HepG2 (cell line): ENCODE measurements around the gene DNAJB11. TPM values are rescaled to one million over a fixed set of nuclear protein-coding genes. Genes with fewer than 3 reads are reported as not detected.

Experiments
- BHLHE40 ChIP-seq: IDR thresholded peaks from 2 replicates; pipeline ENCODE4 v1.6.1; 2011; ENCODE audit warnings: low read length, improper control_type of control experiment
- BRF2 ChIP-seq: sonication (generic); formaldehyde crosslinking; IDR thresholded peaks from 2 replicates; pipeline ENCODE4 v1.8.1; 2022; ENCODE audit warnings: mild to moderate bottlenecking, missing genetic modification reagents
- CSRNP2 ChIP-seq: sonication (generic); formaldehyde crosslinking; conservative IDR thresholded peaks from 2 replicates; pipeline ENCODE4 v1.8.0; 2022; ENCODE audit warnings: low read depth, missing genetic modification reagents
- FOXJ3 ChIP-seq: sonication (generic); formaldehyde crosslinking; IDR thresholded peaks from 2 replicates; pipeline ENCODE4 v1.4.0; 2020; ENCODE audit warnings: missing genetic modification reagents, mild to moderate bottlenecking, borderline replicate concordance
- HDAC2 ChIP-seq: sonication (generic); formaldehyde crosslinking; IDR thresholded peaks from 2 replicates; pipeline ENCODE4 v1.4.0; 2020; ENCODE audit warnings: missing genetic modification reagents
- NR1H2 ChIP-seq: sonication (generic); formaldehyde crosslinking; IDR thresholded peaks from 2 replicates; pipeline ENCODE4 v1.8.1; 2022; ENCODE audit warnings: low read depth, missing genetic modification reagents, borderline replicate concordance
- PCBP1 ChIP-seq: fragments of 200-400 bp; formaldehyde crosslinking; IDR thresholded peaks from 2 replicates; pipeline ENCODE4 v1.6.1; 2017; ENCODE audit warnings: mild to moderate bottlenecking, low read depth, low read length, borderline replicate concordance
- PLSCR1 ChIP-seq: sonication (generic); formaldehyde crosslinking; IDR thresholded peaks from 2 replicates; pipeline ENCODE4 v1.5.0; 2020; ENCODE audit warnings: missing genetic modification reagents, mild to moderate bottlenecking, borderline replicate concordance
- RARG ChIP-seq: sonication (generic); formaldehyde crosslinking; IDR thresholded peaks from 2 replicates; pipeline ENCODE4 v1.4.0; 2020; ENCODE audit warnings: low read depth, mild to moderate bottlenecking, missing genetic modification reagents
- TOPORS ChIP-seq: sonication (generic); formaldehyde crosslinking; IDR thresholded peaks from 2 replicates; pipeline ENCODE4 v1.8.0; 2023; ENCODE audit warnings: mild to moderate bottlenecking, missing genetic modification reagents
- ZFP36 ChIP-seq: fragments of 150-350 bp; IDR thresholded peaks from 2 replicates; pipeline ENCODE4 v1.6.1; 2018; ENCODE audit warnings: borderline replicate concordance, low read length, low read depth; ENCODE audit not compliant: partially characterized antibody
- ZKSCAN1 ChIP-seq: fragments of 150-350 bp; IDR thresholded peaks from 2 replicates; pipeline ENCODE4 v1.6.1; 2014; ENCODE audit warnings: low read length
- ZNF577 ChIP-seq: sonication (generic); formaldehyde crosslinking; IDR thresholded peaks from 2 replicates; pipeline ENCODE4 v1.4.0; 2020; ENCODE audit warnings: mild to moderate bottlenecking, low read depth, missing genetic modification reagents, borderline replicate concordance
- ZNF597 ChIP-seq: sonication (generic); formaldehyde crosslinking; IDR thresholded peaks from 2 replicates; pipeline ENCODE4 v1.5.0; 2020; ENCODE audit warnings: missing genetic modification reagents
- polyA plus RNA-seq, 8 experiments: library from polyadenylated mRNA; depleted of rRNA in 3 of 8; stranded (reverse) in 7 of 8; unstranded in 1 of 8; fragments of >200 nt; fragmentation: Illumina TruSeq in 4 of 8; extraction: Trizol in 4 of 8; gene quantifications; 2 replicates each; pipeline versions ENCODE4 v1.2.1 to v1.2.3, GENCODE V29; 2011 to 2016; ENCODE audit warnings: low read depth in 4 of 8, missing spikeins in 1 of 8, mixed read lengths in 1 of 8; ENCODE audit not compliant: insufficient read depth in 1 of 8
- total RNA-seq, 5 experiments: library from RNA; depleted of rRNA; stranded (reverse); fragments of >200 nt; fragmentation: Illumina TruSeq; extraction: Trizol; gene quantifications; 2 replicates each; pipeline ENCODE4 v1.2.3, GENCODE V29; 2016; ENCODE audit warnings: low read depth in 1 of 5
- TF ChIP-seq, protein P1 (sequence below): IDR thresholded peaks from 2 replicates; pipeline ENCODE4 v1.6.1; 2018; ENCODE audit warnings: missing genetic modification reagents
- TF ChIP-seq, protein P2 (sequence below): sonication (generic); formaldehyde crosslinking; IDR thresholded peaks from 2 replicates; pipeline ENCODE4 v1.4.0; 2020; ENCODE audit warnings: missing genetic modification reagents
- TF ChIP-seq, protein P3 (sequence below): sonication (generic); formaldehyde crosslinking; IDR thresholded peaks from 2 replicates; pipeline ENCODE4 v1.4.0; 2020; ENCODE audit warnings: mild to moderate bottlenecking, missing genetic modification reagents

Gene DNAJB11
- total and polyA plus RNA-seq, 2 of the 13 experiments (the other 11 are each of a cell fraction or from before 2014, with no cell fraction given), result 41.0 to 132 TPM

DNA sequence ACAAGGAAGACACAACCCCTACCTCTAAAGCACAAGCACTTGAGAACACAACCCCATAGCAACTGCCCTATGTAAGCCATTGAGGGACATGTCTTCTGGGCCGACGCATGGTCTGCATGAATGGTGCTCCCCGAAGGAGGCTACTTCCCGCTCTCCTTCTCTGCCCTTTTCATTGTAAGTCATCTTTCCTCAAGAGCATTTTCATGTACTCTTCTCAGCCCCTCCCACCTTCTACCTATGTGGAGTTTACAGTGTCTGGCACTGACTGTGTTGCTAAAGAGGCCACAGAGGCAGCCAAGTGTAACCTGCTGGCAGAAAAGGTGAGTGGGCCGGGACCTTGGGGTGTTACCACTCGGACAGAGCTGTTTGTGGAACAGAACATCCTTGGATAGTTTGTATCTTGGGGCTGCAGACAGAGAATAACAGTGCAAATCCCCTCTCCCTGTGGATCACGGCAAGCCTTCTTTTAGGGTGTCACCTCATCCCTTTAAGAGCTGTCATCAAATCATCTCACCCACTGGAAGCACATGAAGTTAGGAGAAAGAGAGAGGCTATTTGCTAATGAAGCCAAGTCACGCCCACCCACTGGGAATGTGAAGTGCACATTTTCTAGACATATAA, 47.9 kb downstream of the DNAJB11 start (continued):
- TF ChIP-seq, protein P1, sequence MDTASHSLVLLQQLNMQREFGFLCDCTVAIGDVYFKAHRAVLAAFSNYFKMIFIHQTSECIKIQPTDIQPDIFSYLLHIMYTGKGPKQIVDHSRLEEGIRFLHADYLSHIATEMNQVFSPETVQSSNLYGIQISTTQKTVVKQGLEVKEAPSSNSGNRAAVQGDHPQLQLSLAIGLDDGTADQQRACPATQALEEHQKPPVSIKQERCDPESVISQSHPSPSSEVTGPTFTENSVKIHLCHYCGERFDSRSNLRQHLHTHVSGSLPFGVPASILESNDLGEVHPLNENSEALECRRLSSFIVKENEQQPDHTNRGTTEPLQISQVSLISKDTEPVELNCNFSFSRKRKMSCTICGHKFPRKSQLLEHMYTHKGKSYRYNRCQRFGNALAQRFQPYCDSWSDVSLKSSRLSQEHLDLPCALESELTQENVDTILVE, result no peak
- no peak for TF ChIP-seq FOXJ3 (CRISPR knock-in tag)
- peak; percentile 71; the same call in 1 of the 2 replicates for TF ChIP-seq BRF2 (CRISPR knock-in tag)
- TF ChIP-seq ZFP36, result no peak
- TF ChIP-seq CSRNP2 (CRISPR knock-in tag), result no peak; the same call in 1 of the 2 replicates
- TF ChIP-seq, protein P2, sequence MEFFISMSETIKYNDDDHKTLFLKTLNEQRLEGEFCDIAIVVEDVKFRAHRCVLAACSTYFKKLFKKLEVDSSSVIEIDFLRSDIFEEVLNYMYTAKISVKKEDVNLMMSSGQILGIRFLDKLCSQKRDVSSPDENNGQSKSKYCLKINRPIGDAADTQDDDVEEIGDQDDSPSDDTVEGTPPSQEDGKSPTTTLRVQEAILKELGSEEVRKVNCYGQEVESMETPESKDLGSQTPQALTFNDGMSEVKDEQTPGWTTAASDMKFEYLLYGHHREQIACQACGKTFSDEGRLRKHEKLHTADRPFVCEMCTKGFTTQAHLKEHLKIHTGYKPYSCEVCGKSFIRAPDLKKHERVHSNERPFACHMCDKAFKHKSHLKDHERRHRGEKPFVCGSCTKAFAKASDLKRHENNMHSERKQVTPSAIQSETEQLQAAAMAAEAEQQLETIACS (CRISPR knock-in tag), result no peak
- TF ChIP-seq RARG, result no peak
- no peak for TF ChIP-seq BHLHE40
- TF ChIP-seq ZNF597 (CRISPR knock-in tag), result no peak
- no peak for TF ChIP-seq ZKSCAN1
- TF ChIP-seq, protein P3, sequence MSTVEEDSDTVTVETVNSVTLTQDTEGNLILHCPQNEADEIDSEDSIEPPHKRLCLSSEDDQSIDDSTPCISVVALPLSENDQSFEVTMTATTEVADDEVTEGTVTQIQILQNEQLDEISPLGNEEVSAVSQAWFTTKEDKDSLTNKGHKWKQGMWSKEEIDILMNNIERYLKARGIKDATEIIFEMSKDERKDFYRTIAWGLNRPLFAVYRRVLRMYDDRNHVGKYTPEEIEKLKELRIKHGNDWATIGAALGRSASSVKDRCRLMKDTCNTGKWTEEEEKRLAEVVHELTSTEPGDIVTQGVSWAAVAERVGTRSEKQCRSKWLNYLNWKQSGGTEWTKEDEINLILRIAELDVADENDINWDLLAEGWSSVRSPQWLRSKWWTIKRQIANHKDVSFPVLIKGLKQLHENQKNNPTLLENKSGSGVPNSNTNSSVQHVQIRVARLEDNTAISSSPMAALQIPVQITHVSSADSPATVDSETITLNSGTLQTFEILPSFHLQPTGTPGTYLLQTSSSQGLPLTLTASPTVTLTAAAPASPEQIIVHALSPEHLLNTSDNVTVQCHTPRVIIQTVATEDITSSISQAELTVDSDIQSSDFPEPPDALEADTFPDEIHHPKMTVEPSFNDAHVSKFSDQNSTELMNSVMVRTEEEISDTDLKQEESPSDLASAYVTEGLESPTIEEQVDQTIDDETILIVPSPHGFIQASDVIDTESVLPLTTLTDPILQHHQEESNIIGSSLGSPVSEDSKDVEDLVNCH, result peak; percentile 70; the same call in 1 of the 2 replicates
- TF ChIP-seq PCBP1, result no peak
- no peak for TF ChIP-seq ZNF577 (CRISPR knock-in tag)
- no peak for TF ChIP-seq TOPORS
- no peak for TF ChIP-seq NR1H2
- TF ChIP-seq PLSCR1 (CRISPR knock-in tag), result 0 out of 2 replicates have a peak, but pooled peaks have one; percentile 2
- TF ChIP-seq HDAC2, result no peak
